Measurements from ENCODE around the gene SDR42E1.

GRCh38 chr16:82059161-82059982 is 48.1 kb upstream of the SDR42E1 start:
- no peak for TF ChIP-seq ZNF76 (CRISPR knock-in tag; IDR thresholded peaks at IDR 0.05; ENCODE audit: borderline replicate concordance)
- no peak for TF ChIP-seq SIN3A (IDR thresholded peaks at IDR 0.05; ENCODE audit: borderline replicate concordance in 2 of 2, control insufficient read depth in 1 of 2, low read depth in 2 of 2, low read length in 2 of 2)
- no peak for TF ChIP-seq TAF1 (IDR thresholded peaks at IDR 0.05; ENCODE audit: control insufficient read depth, extremely low read depth, insufficient read depth, low read length, severe bottlenecking)
- TF ChIP-seq, protein P1, sequence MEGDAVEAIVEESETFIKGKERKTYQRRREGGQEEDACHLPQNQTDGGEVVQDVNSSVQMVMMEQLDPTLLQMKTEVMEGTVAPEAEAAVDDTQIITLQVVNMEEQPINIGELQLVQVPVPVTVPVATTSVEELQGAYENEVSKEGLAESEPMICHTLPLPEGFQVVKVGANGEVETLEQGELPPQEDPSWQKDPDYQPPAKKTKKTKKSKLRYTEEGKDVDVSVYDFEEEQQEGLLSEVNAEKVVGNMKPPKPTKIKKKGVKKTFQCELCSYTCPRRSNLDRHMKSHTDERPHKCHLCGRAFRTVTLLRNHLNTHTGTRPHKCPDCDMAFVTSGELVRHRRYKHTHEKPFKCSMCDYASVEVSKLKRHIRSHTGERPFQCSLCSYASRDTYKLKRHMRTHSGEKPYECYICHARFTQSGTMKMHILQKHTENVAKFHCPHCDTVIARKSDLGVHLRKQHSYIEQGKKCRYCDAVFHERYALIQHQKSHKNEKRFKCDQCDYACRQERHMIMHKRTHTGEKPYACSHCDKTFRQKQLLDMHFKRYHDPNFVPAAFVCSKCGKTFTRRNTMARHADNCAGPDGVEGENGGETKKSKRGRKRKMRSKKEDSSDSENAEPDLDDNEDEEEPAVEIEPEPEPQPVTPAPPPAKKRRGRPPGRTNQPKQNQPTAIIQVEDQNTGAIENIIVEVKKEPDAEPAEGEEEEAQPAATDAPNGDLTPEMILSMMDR (IDR thresholded peaks at IDR 0.05 in 2 of 3, conservative IDR thresholded peaks at IDR 0.05 in 1 of 3; ENCODE audit: insufficient read depth in 2 of 3, low read depth in 1 of 3, low read length in 3 of 3): no peak
- TF ChIP-seq JUND (IDR thresholded peaks at IDR 0.05; ENCODE audit: borderline replicate concordance, low read depth, low read length): no peak
- TF ChIP-seq JUND (tag; IDR thresholded peaks at IDR 0.05; ENCODE audit: borderline replicate concordance, low read depth, low read length): no peak
- no peak for TF ChIP-seq NFRKB (IDR thresholded peaks at IDR 0.05; ENCODE audit: low read depth)
- no peak for TF ChIP-seq NCOA2 (IDR thresholded peaks at IDR 0.05; ENCODE audit: partially characterized antibody in 2 of 2)
